Measurements from ENCODE around the gene ZNF565. TPM values are rescaled to one million over a fixed set of nuclear protein-coding genes. Genes with fewer than 3 reads are reported as not detected.

ZNF565 gene
- total and polyA plus RNA-seq, 7 donors = 2.4 to 7.5 (median 5.3) TPM

- WGBS, 2 donors = 96 to 97% methylated on average over 10 of the region's 10 CpGs
- peaks cover 0 to 26% (median 16%) of the 10 kb centered on the region in 4 donors for H3K36me3 ChIP-seq
- intact Hi-C loops (cut with DNase I) = no loop called here
- peak overlapping the region; percentile 91 to 99 (median 93) for H3K27ac ChIP-seq
- no peaks in the 10 kb centered on the region for H3K9me3 ChIP-seq
- peak overlapping the region in 3 of 4 donors; percentile 51 to 79 (median 66) for H3K4me3 ChIP-seq
- H3K27me3 ChIP-seq = no peaks in the 10 kb centered on the region
- no peak for DNase-seq
- no peak for TF ChIP-seq EP300 (IDR thresholded peaks at IDR 0.05)
- TF ChIP-seq CTCF (IDR thresholded peaks at IDR 0.05) = no peak
- no peak for TF ChIP-seq POLR2AphosphoS5 (IDR thresholded peaks at IDR 0.05)
- no peak for TF ChIP-seq POLR2A (IDR thresholded peaks at IDR 0.05)
- peaks cover 0 to 31% (median 20%) of the 10 kb centered on the region in 4 donors for H3K4me1 ChIP-seq
Measured at GRCh38 chr19:36153126-36153525, 61.3 kb downstream of the ZNF565 start.

GRCh38 chr19:36152352-36153091 lies 61.9 kb downstream of the ZNF565 start, which contains the start of gene COX7A1:
Gene COX7A1, minus strand, starts transcription at chr19:36152447. Its CDS starts 40 bp downstream, at chr19:36152407.
- Histone ChIP-seq H3K27me3 (no peaks in the 10 kb centered on the region), H3K4me1 (peaks cover 0 to 31% (median 20%) of the 10 kb centered on the region in 4 donors), H3K36me3 (peaks cover 5 to 32% (median 21%) of the 10 kb centered on the region in 4 donors), H3K9me3 (no peaks in the 10 kb centered on the region), H3K27ac (peak within 1 kb of the TSS; percentile 91 to 99 (median 93)), H3K4me3 (peak within 1 kb of the TSS; percentile 41 to 79 (median 58))
- WGBS, 2 donors = 57 to 83% methylated on average over 40 of the region's 40 CpGs
- intact Hi-C loops (cut with DNase I) = loop anchor here (1.0 kb wide), 1 partner anchor 12 kb away; the partner anchor contains the start of gene CAPNS1
- peak; percentile 92 for DNase-seq
- TF ChIP-seq CTCF (IDR thresholded peaks at IDR 0.05) (no peak), POLR2AphosphoS5 (IDR thresholded peaks at IDR 0.05) (peak; percentile 88 to 93 (median 92)), POLR2A (IDR thresholded peaks at IDR 0.05) (peak in 1 of 2 donors; percentile 66), EP300 (IDR thresholded peaks at IDR 0.05) (no peak)

- Histone ChIP-seq H3K27ac (peak overlapping the region; percentile 91 to 99 (median 93)), H3K4me1 (peaks cover 0 to 31% (median 20%) of the 10 kb centered on the region in 4 donors), H3K36me3 (peaks cover 8 to 37% (median 26%) of the 10 kb centered on the region in 4 donors), H3K4me3 (peak overlapping the region; percentile 41 to 79 (median 58)), H3K27me3 (no peaks in the 10 kb centered on the region), H3K9me3 (no peaks in the 10 kb centered on the region)
- no peak for TF ChIP-seq POLR2A (IDR thresholded peaks at IDR 0.05)
- no peak for TF ChIP-seq CTCF (IDR thresholded peaks at IDR 0.05)
- TF ChIP-seq EP300 (IDR thresholded peaks at IDR 0.05) = no peak
- TF ChIP-seq POLR2AphosphoS5 (IDR thresholded peaks at IDR 0.05) = no peak
- no peak for DNase-seq
- intact Hi-C loops (cut with DNase I) = loop anchor here (1.0 kb wide), 1 partner anchor 12 kb away; the partner anchor contains the start of gene CAPNS1
- 75 to 88% methylated on average over 16 of the region's 16 CpGs for WGBS, 2 donors
Measured at GRCh38 chr19:36152019-36152351, 62.5 kb downstream of the ZNF565 start.

- TF ChIP-seq POLR2AphosphoS5 (IDR thresholded peaks at IDR 0.05) = peak; percentile 70 to 77 (median 76)
- TF ChIP-seq CTCF (IDR thresholded peaks at IDR 0.05) = no peak
- TF ChIP-seq POLR2A (IDR thresholded peaks at IDR 0.05) = no peak
- no peak for TF ChIP-seq EP300 (IDR thresholded peaks at IDR 0.05)
- Histone ChIP-seq H3K27ac (peak overlapping the region; percentile 91 to 99 (median 93)), H3K4me1 (peaks cover 0 to 31% (median 20%) of the 10 kb centered on the region in 4 donors), H3K27me3 (no peaks in the 10 kb centered on the region), H3K4me3 (peak overlapping the region; percentile 41 to 79 (median 58)), H3K9me3 (no peaks in the 10 kb centered on the region), H3K36me3 (peaks cover 11 to 43% (median 32%) of the 10 kb centered on the region in 4 donors)
- 71 to 80% methylated on average over 47 of the region's 47 CpGs for WGBS, 2 donors
- peak; percentile 83 for DNase-seq
- intact Hi-C loops (cut with DNase I) = loop anchor here (1.0 kb wide), 1 partner anchor 11 kb away; the partner anchor contains the start of gene CAPNS1
Measured at GRCh38 chr19:36151144-36152018, 63.1 kb downstream of the ZNF565 start.

Measured in sigmoid colon (tissue), 7 donors.